GM12801 (cell line): ENCODE data around the gene HADHA.

Experiments
- TF ChIP-seq, protein P1 (sequence below): IDR thresholded peaks from one replicate; pipeline ENCODE4 v1.5.1; 2011; ENCODE audit warnings: control low read depth; ENCODE audit not compliant: insufficient read length; ENCODE audit errors: extremely low read depth

Gene HADHA

GRCh38 chr2:26279886-26280285 is 35.5 kb upstream of the HADHA start:
- TF ChIP-seq, protein P1, sequence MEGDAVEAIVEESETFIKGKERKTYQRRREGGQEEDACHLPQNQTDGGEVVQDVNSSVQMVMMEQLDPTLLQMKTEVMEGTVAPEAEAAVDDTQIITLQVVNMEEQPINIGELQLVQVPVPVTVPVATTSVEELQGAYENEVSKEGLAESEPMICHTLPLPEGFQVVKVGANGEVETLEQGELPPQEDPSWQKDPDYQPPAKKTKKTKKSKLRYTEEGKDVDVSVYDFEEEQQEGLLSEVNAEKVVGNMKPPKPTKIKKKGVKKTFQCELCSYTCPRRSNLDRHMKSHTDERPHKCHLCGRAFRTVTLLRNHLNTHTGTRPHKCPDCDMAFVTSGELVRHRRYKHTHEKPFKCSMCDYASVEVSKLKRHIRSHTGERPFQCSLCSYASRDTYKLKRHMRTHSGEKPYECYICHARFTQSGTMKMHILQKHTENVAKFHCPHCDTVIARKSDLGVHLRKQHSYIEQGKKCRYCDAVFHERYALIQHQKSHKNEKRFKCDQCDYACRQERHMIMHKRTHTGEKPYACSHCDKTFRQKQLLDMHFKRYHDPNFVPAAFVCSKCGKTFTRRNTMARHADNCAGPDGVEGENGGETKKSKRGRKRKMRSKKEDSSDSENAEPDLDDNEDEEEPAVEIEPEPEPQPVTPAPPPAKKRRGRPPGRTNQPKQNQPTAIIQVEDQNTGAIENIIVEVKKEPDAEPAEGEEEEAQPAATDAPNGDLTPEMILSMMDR = no peak

- TF ChIP-seq, protein P1 = no peak
Observed at GRCh38 chr2:26276484-26277227, 32.2 kb upstream of the HADHA start.

- TF ChIP-seq, protein P1 = no peak
Observed at GRCh38 chr2:26274058-26274613, 29.7 kb upstream of the HADHA start.

DNA sequence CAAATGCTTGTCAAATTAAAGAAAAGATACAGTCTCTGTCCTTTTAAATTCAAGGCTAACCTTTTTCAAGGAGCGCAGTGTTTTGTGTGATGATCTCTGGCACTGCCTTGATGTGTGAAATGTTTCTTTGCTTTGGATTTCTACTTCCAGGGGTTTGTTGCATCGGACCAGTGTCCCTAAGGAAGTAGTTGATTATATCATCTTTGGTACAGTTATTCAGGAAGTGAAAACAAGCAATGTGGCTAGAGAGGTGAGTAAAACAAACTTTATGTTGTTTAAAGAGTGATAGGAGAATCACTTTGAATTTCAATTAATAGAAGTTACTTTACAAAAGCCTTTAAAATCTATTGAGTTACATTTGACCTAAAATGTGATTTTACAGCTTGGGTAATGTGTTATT is 29.1 kb upstream of the HADHA start:
- TF ChIP-seq, protein P1 = no peak

DNA sequence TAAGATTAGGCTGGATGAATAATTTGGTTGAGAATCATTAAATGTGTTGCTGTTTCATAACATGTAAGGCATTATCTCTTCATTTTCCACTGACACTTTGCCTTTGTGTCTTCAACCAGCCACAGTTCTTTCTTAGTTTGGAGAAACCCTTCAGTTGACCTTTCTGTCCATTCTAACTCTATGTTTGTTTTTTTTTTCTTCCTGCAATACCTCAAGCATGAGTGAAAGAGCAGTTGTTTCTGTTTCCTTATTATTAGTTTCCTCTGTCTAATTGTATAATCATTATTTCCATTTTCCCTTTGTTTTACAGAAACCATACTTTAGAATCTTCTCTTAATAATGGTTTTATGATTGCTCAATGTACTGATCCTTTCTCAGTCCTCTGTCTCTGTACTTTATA is 25.9 kb upstream of the HADHA start:
- TF ChIP-seq, protein P1 = no peak

DNA sequence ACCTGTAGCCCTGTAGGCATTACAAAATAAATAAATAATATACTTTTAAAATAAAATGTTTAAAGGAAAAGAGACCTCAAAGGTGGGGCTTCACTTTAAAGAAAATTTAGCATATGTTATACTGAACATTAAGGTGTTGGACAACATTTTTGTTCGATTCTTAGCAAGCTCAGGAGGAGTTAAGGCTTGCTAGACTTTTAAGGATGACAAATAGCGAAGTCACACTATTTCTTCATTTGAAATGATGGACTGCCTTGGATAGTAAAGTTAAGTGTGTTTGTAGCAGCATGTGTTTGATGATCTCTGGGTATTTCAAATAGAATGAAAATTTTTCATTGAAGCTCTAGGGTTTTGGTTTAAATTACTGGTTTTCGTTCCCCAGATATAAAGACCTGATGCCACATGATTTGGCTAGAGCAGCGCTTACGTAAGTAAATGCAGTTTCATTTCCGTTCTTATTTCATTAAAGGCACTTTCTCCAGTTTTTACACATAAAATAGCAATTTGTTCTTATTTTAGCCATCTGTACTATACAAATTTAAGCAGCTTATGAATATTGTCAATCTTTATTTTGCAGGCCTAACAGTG is 25.2 kb upstream of the HADHA start:
- TF ChIP-seq, protein P1 = no peak

- TF ChIP-seq, protein P1 = no peak
Observed at GRCh38 chr2:26268213-26268612, 23.8 kb upstream of the HADHA start.
